Stomach (tissue), 9 donors: ENCODE measurements around the gene GNAS. TPM values are rescaled to one million over a fixed set of nuclear protein-coding genes. Genes with fewer than 3 reads are reported as not detected.

Experiments
- DNase-seq, 2 donors: peaks; one replicate each; pipeline versions ENCODE4 v3.0.0 to v3.0.0-alpha.2; 2013 to 2019
- H3K27ac ChIP-seq, 5 donors: fragments of 200-600 bp in 4 of 5; sonication (generic) in 4 of 5; one replicate each; pipeline ENCODE4 v1.5.1; 2013 to 2019; ENCODE audit warnings: mild to moderate bottlenecking in 1 of 5, moderate library complexity in 1 of 5
- H3K27me3 ChIP-seq, 3 donors: fragments of 200-600 bp; sonication (generic); one replicate each; pipeline ENCODE4 v1.5.1; 2017 to 2019; ENCODE audit warnings: mixed run types in 1 of 3
- H3K36me3 ChIP-seq, 4 donors: fragments of 200-600 bp; sonication (generic); 1 replicate in 3 of 4; 2 replicates in 1 of 4; pipeline ENCODE4 v1.5.1; 2016 to 2019
- H3K4me1 ChIP-seq, 4 donors: fragments of 200-600 bp; sonication (generic); one replicate each; pipeline ENCODE4 v1.5.1; 2016 to 2019
- H3K4me3 ChIP-seq, 4 donors: fragments of 200-600 bp; sonication (generic) in 3 of 4; one replicate each; pipeline ENCODE4 v1.5.1; 2016 to 2019; ENCODE audit warnings: mild to moderate bottlenecking in 1 of 4
- H3K9me3 ChIP-seq, 4 donors: fragments of 200-600 bp; sonication (generic); one replicate each; pipeline ENCODE4 v1.5.1; 2016 to 2019
- CTCF ChIP-seq, 7 experiments: fragments of 450-650 bp in 4 of 7; fragments of 200-600 bp in 3 of 7; sonication (generic) in 3 of 7; IDR thresholded peaks; one replicate each; pipeline ENCODE4 v1.5.1; 2016 to 2019; ENCODE audit warnings: antibody characterized with exemption in 7 of 7, control low read depth in 2 of 7, mild to moderate bottlenecking in 1 of 7
- EP300 ChIP-seq: sonication (generic); formaldehyde crosslinking; IDR thresholded peaks from one replicate; pipeline ENCODE4 v1.6.1; 2017; ENCODE audit warnings: antibody characterized with exemption
- POLR2A ChIP-seq, 4 donors: fragments of 450-650 bp; IDR thresholded peaks; one replicate each; pipeline ENCODE4 v1.6.1; 2016; ENCODE audit warnings: antibody characterized with exemption in 4 of 4, control low read depth in 2 of 4, mild to moderate bottlenecking in 1 of 4, moderate library complexity in 1 of 4
- POLR2AphosphoS5 ChIP-seq, 3 donors: sonication (generic); formaldehyde crosslinking; IDR thresholded peaks; one replicate each; pipeline ENCODE4 v1.6.1; 2016; ENCODE audit warnings: antibody characterized with exemption in 3 of 3
- WGBS, 5 donors: extraction: QIAGEN DNeasy Blood & Tissue Kit in 3 of 5; methylation state at CpG; one replicate each; pipeline versions ENCODE4 v1.1.5 to v1.1.7; 2013 to 2018; 5-methylcytosine and 5-hydroxymethylcytosine counted together
- intact Hi-C: fragments of 100-400 bp; cut with DNase I; formaldehyde crosslinking; loops from one replicate; pipeline ENCODE4 v1.15.1; 2023; ENCODE audit warnings: low total_unique reads
- polyA plus RNA-seq, 3 donors: library from polyadenylated mRNA; stranded (reverse); fragments of 200-250 nt; gene quantifications; one replicate each; pipeline ENCODE4 v1.2.3, GENCODE V29; 2013
- total RNA-seq, 5 donors: library from RNA; depleted of rRNA; stranded (reverse); fragments of >200 nt; gene quantifications; one replicate each; pipeline versions ENCODE4 v1.1.0 to v1.2.3, GENCODE V29; 2014 to 2016
- donor health status: healthy with polysubstance abuse.
- donor health status: Bipolar disorder and iron deficiency.
- donor health status: healthy.

GNAS gene
- total and polyA plus RNA-seq, 8 donors: 306 to 1,010 (median 704) TPM

GRCh38 chr20:58882704-58883089 lies 30.2 kb downstream of the GNAS start:
- H3K4me3 ChIP-seq: no peak overlapping the region
- WGBS, 5 donors: 73 to 93% (median 90%) methylated on average over 5 of the region's 5 CpGs

GRCh38 chr20:58883241-58883691 lies 30.8 kb downstream of the GNAS start:
- peaks cover 4 to 7% (median 6%) of the 10 kb centered on the region in 4 donors for H3K4me1 ChIP-seq
- H3K4me3 ChIP-seq: no peak overlapping the region
- intact Hi-C loops: no loop called here
- no peak for DNase-seq
- WGBS, 5 donors: 78 to 84% (median 83%) methylated on average over 9 of the region's 9 CpGs
- H3K9me3 ChIP-seq: no peaks in the 10 kb centered on the region
- H3K27ac ChIP-seq: no peak overlapping the region
- H3K36me3 ChIP-seq: no peaks in the 10 kb centered on the region
- TF ChIP-seq POLR2A (IDR thresholded peaks at IDR 0.05) (no peak), CTCF (IDR thresholded peaks at IDR 0.05) (no peak), POLR2AphosphoS5 (IDR thresholded peaks at IDR 0.05) (no peak), EP300 (no peak)
- no peaks in the 10 kb centered on the region for H3K27me3 ChIP-seq

More at GRCh38 chr20:58882704-58883089, 30.2 kb downstream of the GNAS start:
- H3K9me3 ChIP-seq: no peaks in the 10 kb centered on the region
- TF ChIP-seq POLR2AphosphoS5 (IDR thresholded peaks at IDR 0.05): no peak
- TF ChIP-seq POLR2A (IDR thresholded peaks at IDR 0.05): no peak
- TF ChIP-seq EP300: no peak
- TF ChIP-seq CTCF (IDR thresholded peaks at IDR 0.05): no peak
- H3K36me3 ChIP-seq: no peaks in the 10 kb centered on the region
- H3K4me1 ChIP-seq: peaks cover 0 to 2% (median under 1%) of the 10 kb centered on the region in 4 donors
- H3K27ac ChIP-seq: no peak overlapping the region
- no peaks in the 10 kb centered on the region for H3K27me3 ChIP-seq
- no peak for DNase-seq
- intact Hi-C loops: no loop called here

- no peak for DNase-seq
- H3K4me1 ChIP-seq: peaks cover 4 to 8% (median 6%) of the 10 kb centered on the region in 4 donors
- no peaks in the 10 kb centered on the region for H3K36me3 ChIP-seq
- no peak overlapping the region for H3K4me3 ChIP-seq
- intact Hi-C loops: no loop called here
- TF ChIP-seq POLR2A (IDR thresholded peaks at IDR 0.05) (no peak), CTCF (IDR thresholded peaks at IDR 0.05) (no peak), EP300 (no peak), POLR2AphosphoS5 (IDR thresholded peaks at IDR 0.05) (no peak)
- WGBS, 5 donors: 60 to 77% (median 70%) methylated on average over 3 of the region's 3 CpGs
- no peaks in the 10 kb centered on the region for H3K9me3 ChIP-seq
- H3K27me3 ChIP-seq: no peaks in the 10 kb centered on the region
- no peak overlapping the region for H3K27ac ChIP-seq
Measured at GRCh38 chr20:58884966-58885365, 32.5 kb downstream of the GNAS start.

- no peak overlapping the region for H3K4me3 ChIP-seq
- DNase-seq: no peak
- H3K27me3 ChIP-seq: no peaks in the 10 kb centered on the region
- intact Hi-C loops: no loop called here
- H3K36me3 ChIP-seq: no peaks in the 10 kb centered on the region
- TF ChIP-seq POLR2AphosphoS5 (IDR thresholded peaks at IDR 0.05) (no peak), EP300 (no peak), CTCF (IDR thresholded peaks at IDR 0.05) (no peak), POLR2A (IDR thresholded peaks at IDR 0.05) (no peak)
- H3K27ac ChIP-seq: no peak overlapping the region
- H3K9me3 ChIP-seq: no peaks in the 10 kb centered on the region
- peaks cover 4 to 12% (median 8%) of the 10 kb centered on the region in 4 donors for H3K4me1 ChIP-seq
Measured at GRCh38 chr20:58886546-58886945, 34.0 kb downstream of the GNAS start.
